OCI-LY3 (cell line): ENCODE measurements around the gene MICB.

Experiments
- H2AFZ ChIP-seq: fragments of 200-600, 300-600 bp; shearing (Covaris generic); 2 replicates; pipeline ENCODE4 v1.6.0; 2014; ENCODE audit warnings: antibody characterized with exemption, low read depth, low read length
- H3K27ac ChIP-seq: fragments of 200-600, 300-600 bp; sonication (generic); 2 replicates; pipeline ENCODE4 v1.5.1; 2014; ENCODE audit warnings: mild to moderate bottlenecking, low read length, moderate library complexity, mixed read lengths
- H3K27me3 ChIP-seq: fragments of 200-600, 300-600 bp; sonication (generic); 2 replicates; pipeline ENCODE4 v1.6.1; 2014; ENCODE audit warnings: low read depth, low read length, mixed read lengths
- H3K36me3 ChIP-seq: fragments of 200-600, 300-600 bp; sonication (generic); replicated peaks from 2 replicates; pipeline ENCODE3; 2014; ENCODE audit warnings: low read depth, low read length, mixed read lengths
- H3K4me1 ChIP-seq: fragments of 300-600, 200-600 bp; sonication (generic); 2 replicates; pipeline ENCODE4 v1.6.1; 2014; ENCODE audit warnings: low read length, mixed read lengths
- H3K4me2 ChIP-seq: fragments of 200-600, 300-600 bp; sonication (generic); 2 replicates; pipeline ENCODE4 v1.6.1; 2014; ENCODE audit warnings: low read length, mixed read lengths
- H3K4me3 ChIP-seq: fragments of 300-600, 200-600 bp; sonication (generic); 2 replicates; pipeline ENCODE4 v1.5.1; 2014; ENCODE audit warnings: antibody characterized with exemption, mild to moderate bottlenecking, low read length, moderate library complexity
- H3K79me2 ChIP-seq: fragments of 300-600, 200-600 bp; shearing (Covaris generic); 2 replicates; pipeline ENCODE4 v1.6.1; 2014; ENCODE audit warnings: mild to moderate bottlenecking, low read length, mixed read lengths
- H3K9ac ChIP-seq: fragments of 300-600, 200-600 bp; shearing (Covaris generic); 2 replicates; pipeline ENCODE4 v1.6.0; 2014; ENCODE audit warnings: mild to moderate bottlenecking, low read length, moderate library complexity
- H3K9me3 ChIP-seq: fragments of 200-600, 300-600 bp; shearing (Covaris generic); 2 replicates; pipeline ENCODE4 v1.6.1; 2014; ENCODE audit warnings: low read length, mixed read lengths; ENCODE audit not compliant: insufficient read depth
- H4K20me1 ChIP-seq: fragments of 200-600, 300-600 bp; sonication (generic); 2 replicates; pipeline ENCODE4 v1.6.1; 2016; ENCODE audit warnings: low read length, mixed read lengths; ENCODE audit not compliant: insufficient read depth
- EZH2phosphoT487 ChIP-seq: fragments of 200-600 bp; shearing (Covaris generic); IDR thresholded peaks from 2 replicates; pipeline ENCODE4 v1.6.1; 2018; ENCODE audit warnings: antibody characterized with exemption, mixed run types, low read depth
- TF ChIP-seq, protein P1 (sequence below): fragments of 200-600, 300-600 bp; sonication (generic); IDR thresholded peaks from 2 replicates; pipeline ENCODE4 v1.5.1; 2014; ENCODE audit warnings: antibody characterized with exemption, low read length, low read depth

Gene MICB

DNA sequence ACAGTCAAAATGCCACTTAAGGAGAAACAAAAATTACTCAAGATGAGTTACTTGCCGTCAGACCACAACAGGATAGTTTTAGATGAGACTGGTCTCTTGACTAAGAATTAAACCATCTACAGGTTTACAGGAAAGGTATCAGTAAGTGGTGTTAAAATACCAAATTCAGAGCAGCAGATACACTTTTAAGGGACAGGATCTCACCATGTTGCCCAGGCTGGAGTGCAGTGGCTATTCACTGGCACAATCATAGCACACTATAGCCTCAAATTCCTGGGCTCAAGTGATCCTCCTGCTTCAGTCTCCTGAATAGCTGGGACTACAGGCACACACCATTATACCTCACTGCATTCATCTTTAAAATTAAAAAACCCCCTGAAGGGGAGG is 35.5 kb downstream of the MICB start:
- H3K4me2 ChIP-seq: no peak overlapping the region
- no peak overlapping the region for H3K9ac ChIP-seq
- no peaks in the 10 kb centered on the region for H3K27me3 ChIP-seq
- H3K36me3 ChIP-seq: peaks cover 47% of the 10 kb centered on the region
- no peaks in the 10 kb centered on the region for H3K4me1 ChIP-seq
- no peak overlapping the region for H3K4me3 ChIP-seq
- no peak for TF ChIP-seq EZH2phosphoT487
- TF ChIP-seq, protein P1, sequence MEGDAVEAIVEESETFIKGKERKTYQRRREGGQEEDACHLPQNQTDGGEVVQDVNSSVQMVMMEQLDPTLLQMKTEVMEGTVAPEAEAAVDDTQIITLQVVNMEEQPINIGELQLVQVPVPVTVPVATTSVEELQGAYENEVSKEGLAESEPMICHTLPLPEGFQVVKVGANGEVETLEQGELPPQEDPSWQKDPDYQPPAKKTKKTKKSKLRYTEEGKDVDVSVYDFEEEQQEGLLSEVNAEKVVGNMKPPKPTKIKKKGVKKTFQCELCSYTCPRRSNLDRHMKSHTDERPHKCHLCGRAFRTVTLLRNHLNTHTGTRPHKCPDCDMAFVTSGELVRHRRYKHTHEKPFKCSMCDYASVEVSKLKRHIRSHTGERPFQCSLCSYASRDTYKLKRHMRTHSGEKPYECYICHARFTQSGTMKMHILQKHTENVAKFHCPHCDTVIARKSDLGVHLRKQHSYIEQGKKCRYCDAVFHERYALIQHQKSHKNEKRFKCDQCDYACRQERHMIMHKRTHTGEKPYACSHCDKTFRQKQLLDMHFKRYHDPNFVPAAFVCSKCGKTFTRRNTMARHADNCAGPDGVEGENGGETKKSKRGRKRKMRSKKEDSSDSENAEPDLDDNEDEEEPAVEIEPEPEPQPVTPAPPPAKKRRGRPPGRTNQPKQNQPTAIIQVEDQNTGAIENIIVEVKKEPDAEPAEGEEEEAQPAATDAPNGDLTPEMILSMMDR: no peak
- peaks cover 49% of the 10 kb centered on the region for H4K20me1 ChIP-seq
- peaks cover 38% of the 10 kb centered on the region for H3K79me2 ChIP-seq
- no peak overlapping the region for H2AFZ ChIP-seq
- no peak overlapping the region for H3K27ac ChIP-seq
- H3K9me3 ChIP-seq: no peaks in the 10 kb centered on the region

DNA sequence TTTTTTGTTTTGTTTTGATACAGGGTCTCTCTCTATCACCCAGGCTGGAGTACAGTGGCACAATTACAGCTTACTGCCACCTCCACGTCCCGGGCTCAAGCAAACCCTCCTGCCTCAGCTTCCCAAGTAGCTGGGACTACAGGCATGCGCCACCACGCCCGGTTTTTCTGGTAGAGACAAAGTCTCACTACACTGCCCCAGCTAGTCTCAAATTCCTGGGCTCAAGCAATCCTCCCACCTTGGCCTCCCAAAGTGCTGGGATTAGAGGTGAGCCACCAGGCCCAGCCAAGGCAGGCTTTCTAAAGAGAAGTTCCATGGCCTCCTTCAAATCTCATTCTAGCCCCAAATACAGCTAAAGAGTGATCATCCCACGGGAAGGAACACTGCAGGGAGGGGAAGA is 36.1 kb downstream of the MICB start:
- peaks cover 54% of the 10 kb centered on the region for H4K20me1 ChIP-seq
- H3K27me3 ChIP-seq: no peaks in the 10 kb centered on the region
- H3K9ac ChIP-seq: no peak overlapping the region
- H3K4me3 ChIP-seq: no peak overlapping the region
- H3K36me3 ChIP-seq: peaks cover 52% of the 10 kb centered on the region
- H3K79me2 ChIP-seq: peaks cover 43% of the 10 kb centered on the region
- H3K27ac ChIP-seq: no peak overlapping the region
- no peak overlapping the region for H2AFZ ChIP-seq
- H3K4me1 ChIP-seq: peaks cover 1% of the 10 kb centered on the region
- H3K4me2 ChIP-seq: no peak overlapping the region
- TF ChIP-seq, protein P1: no peak
- no peak for TF ChIP-seq EZH2phosphoT487
- H3K9me3 ChIP-seq: no peaks in the 10 kb centered on the region

DNA sequence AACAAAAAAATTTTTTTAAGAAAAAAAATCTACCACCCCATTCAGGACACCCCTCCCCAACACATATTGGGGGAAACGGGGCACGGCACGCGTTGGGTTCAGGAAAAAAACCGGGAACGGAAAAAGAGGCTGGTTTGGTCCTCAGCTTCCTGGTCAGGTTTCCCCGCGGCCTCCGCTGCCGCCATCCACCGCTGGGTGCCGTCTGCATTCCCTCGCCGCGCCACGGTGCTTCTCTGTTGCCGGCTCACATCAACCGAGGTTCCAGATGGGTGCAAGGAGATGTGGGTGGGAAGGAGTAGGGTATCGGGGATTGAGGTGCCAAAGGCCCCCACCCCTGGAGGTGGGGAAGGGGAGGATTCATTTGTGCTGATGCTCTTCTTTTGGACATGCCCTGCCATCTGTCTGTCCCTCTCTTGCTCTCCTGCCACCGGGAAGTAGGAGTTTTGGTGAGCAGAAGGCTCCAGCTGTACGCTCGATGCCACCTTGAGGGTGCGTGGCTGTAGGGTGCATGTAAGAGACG is 36.6 kb downstream of the MICB start:
- Histone ChIP-seq H3K27me3 (no peaks in the 10 kb centered on the region), H3K4me3 (no peak overlapping the region), H3K27ac (no peak overlapping the region), H3K9ac (no peak overlapping the region), H3K4me2 (no peak overlapping the region), H3K79me2 (peaks cover 49% of the 10 kb centered on the region), H3K36me3 (peaks cover 58% of the 10 kb centered on the region), H3K9me3 (no peaks in the 10 kb centered on the region), H4K20me1 (peaks cover 57% of the 10 kb centered on the region), H2AFZ (no peak overlapping the region), H3K4me1 (peaks cover 7% of the 10 kb centered on the region)
- TF ChIP-seq, protein P1: no peak
- no peak for TF ChIP-seq EZH2phosphoT487

DNA sequence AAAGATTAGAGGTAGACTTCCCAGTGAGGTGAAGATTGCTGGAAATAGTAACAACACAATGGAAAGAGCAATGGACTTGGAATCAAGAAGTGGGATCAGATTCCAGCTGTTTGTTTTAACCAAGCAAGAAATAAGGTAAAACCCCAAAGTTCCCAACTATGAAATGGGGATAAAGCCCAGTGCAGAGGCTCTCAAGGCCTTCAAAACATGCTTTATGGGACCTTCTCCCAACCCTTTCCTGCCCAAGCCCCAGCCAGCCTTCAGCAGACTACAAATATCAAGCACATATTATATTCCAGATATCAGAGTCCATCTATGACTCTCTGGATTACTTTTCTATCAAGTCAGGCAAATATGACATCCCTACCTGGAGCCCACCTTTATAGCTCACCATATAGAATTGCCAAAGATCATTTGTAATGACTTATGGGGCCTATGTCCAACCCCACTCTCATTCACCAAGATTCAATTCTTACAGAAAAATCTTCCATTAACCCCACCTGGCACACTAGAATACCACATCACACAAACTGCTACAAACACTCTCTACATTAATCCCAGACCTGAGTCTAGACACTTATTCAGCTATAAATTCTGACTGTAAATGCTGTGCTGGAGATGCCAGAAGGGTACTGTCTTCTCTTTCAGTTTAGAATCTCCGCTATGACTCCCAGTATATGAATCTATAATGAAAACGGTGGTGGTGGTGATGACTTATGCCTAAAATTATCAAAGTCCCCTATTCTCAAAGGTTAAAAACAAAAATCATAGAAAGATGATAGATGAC is 37.8 kb downstream of the MICB start:
- peaks cover 62% of the 10 kb centered on the region for H4K20me1 ChIP-seq

More for the DNA sequence above, 37.8 kb downstream of the MICB start:
- Histone ChIP-seq H3K36me3 (peaks cover 68% of the 10 kb centered on the region), H3K27ac (no peak overlapping the region), H3K27me3 (no peaks in the 10 kb centered on the region), H3K9me3 (no peaks in the 10 kb centered on the region), H3K4me3 (no peak overlapping the region), H3K4me1 (peaks cover 17% of the 10 kb centered on the region), H3K4me2 (no peak overlapping the region), H2AFZ (no peak overlapping the region), H3K9ac (no peak overlapping the region), H3K79me2 (peaks cover 61% of the 10 kb centered on the region)
- TF ChIP-seq, protein P1: no peak
- no peak for TF ChIP-seq EZH2phosphoT487
